IPS-18a (cell line): ENCODE measurements around the gene WNT10A.
"Not testable (repeated sequence)": the region's sequence is repeated elsewhere in the genome, so short reads cannot be mapped to it uniquely, and the experiment has no call there.

Experiments
- H3K27ac ChIP-seq: one replicate; pipeline ENCODE4 v1.5.1; 2013; ENCODE audit warnings: low read length
- H3K27me3 ChIP-seq: one replicate; pipeline ENCODE4 v1.6.1; 2013; ENCODE audit warnings: mild to moderate bottlenecking, low read length; ENCODE audit not compliant: control insufficient read depth, insufficient read depth
- H3K36me3 ChIP-seq: one replicate; pipeline ENCODE4 v1.6.1; 2013; ENCODE audit warnings: low read depth, low read length; ENCODE audit not compliant: control insufficient read depth
- H3K4me1 ChIP-seq: one replicate; pipeline ENCODE4 v1.6.1; 2013; ENCODE audit warnings: low read depth, low read length; ENCODE audit not compliant: control insufficient read depth
- H3K4me3 ChIP-seq: one replicate; pipeline ENCODE4 v1.5.1; 2013; ENCODE audit warnings: low read length
- H3K9ac ChIP-seq: one replicate; pipeline ENCODE4 v1.6.1; 2013; ENCODE audit warnings: mild to moderate bottlenecking, low read length, moderate library complexity
- H3K9me3 ChIP-seq: one replicate; pipeline ENCODE4 v1.6.1; 2013; ENCODE audit warnings: low read depth, low read length; ENCODE audit not compliant: control insufficient read depth

The WNT10A gene

GRCh38 chr2:218880102-218880858, at the start of gene WNT10A:
TSS of gene WNT10A (plus strand) at chr2:218880852. CDS start at chr2:218880996, 144 bp downstream.
- peaks cover 4% of the 10 kb centered on the region for H3K4me1 ChIP-seq
- H3K27me3 ChIP-seq, result peaks cover 98% of the 10 kb centered on the region
- no peak within 1 kb of the TSS for H3K27ac ChIP-seq
- H3K9ac ChIP-seq, result no peak within 1 kb of the TSS
- no peaks in the 10 kb centered on the region for H3K9me3 ChIP-seq
- H3K4me3 ChIP-seq, result no peak within 1 kb of the TSS
- no peaks in the 10 kb centered on the region for H3K36me3 ChIP-seq

- no peak within 1 kb of the TSS for H3K27ac ChIP-seq
- no peaks in the 10 kb centered on the region for H3K27me3 ChIP-seq
- H3K9ac ChIP-seq, result no peak within 1 kb of the TSS
- H3K36me3 ChIP-seq, result no peaks in the 10 kb centered on the region
- no peaks in the 10 kb centered on the region for H3K4me1 ChIP-seq
- no peaks in the 10 kb centered on the region for H3K9me3 ChIP-seq
- no peak within 1 kb of the TSS for H3K4me3 ChIP-seq
Measured at GRCh38 chr2:218831378-218831990, 49.2 kb upstream of the WNT10A start, which contains the start of gene PRKAG3. TSS of gene PRKAG3 (minus strand) at chr2:218831803.

- no peak overlapping the region for H3K27ac ChIP-seq
- no peak overlapping the region for H3K4me3 ChIP-seq
- no peak overlapping the region for H3K9ac ChIP-seq
- H3K9me3 ChIP-seq, result no peaks in the 10 kb centered on the region
- no peaks in the 10 kb centered on the region for H3K4me1 ChIP-seq
- H3K27me3 ChIP-seq, result no peaks in the 10 kb centered on the region
- no peaks in the 10 kb centered on the region for H3K36me3 ChIP-seq
Measured at GRCh38 chr2:218832081-218832480, 48.6 kb upstream of the WNT10A start.

GRCh38 chr2:218832520-218832919, 48.1 kb upstream of the WNT10A start:
- no peaks in the 10 kb centered on the region for H3K27me3 ChIP-seq
- H3K9me3 ChIP-seq, result no peaks in the 10 kb centered on the region
- no peak overlapping the region for H3K4me3 ChIP-seq
- H3K9ac ChIP-seq, result no peak overlapping the region
- H3K36me3 ChIP-seq, result no peaks in the 10 kb centered on the region
- no peaks in the 10 kb centered on the region for H3K4me1 ChIP-seq
- no peak overlapping the region for H3K27ac ChIP-seq

- Histone ChIP-seq H3K36me3 (no peaks in the 10 kb centered on the region), H3K27ac (no peak overlapping the region), H3K27me3 (no peaks in the 10 kb centered on the region), H3K9me3 (no peaks in the 10 kb centered on the region), H3K4me1 (no peaks in the 10 kb centered on the region), H3K9ac (no peak overlapping the region), H3K4me3 (no peak overlapping the region)
Measured at GRCh38 chr2:218833023-218833609, 47.5 kb upstream of the WNT10A start.

GRCh38 chr2:218834685-218835084, 46.0 kb upstream of the WNT10A start:
- H3K27ac ChIP-seq, result no peak overlapping the region
- no peaks in the 10 kb centered on the region for H3K36me3 ChIP-seq
- no peaks in the 10 kb centered on the region for H3K27me3 ChIP-seq
- H3K4me1 ChIP-seq, result no peaks in the 10 kb centered on the region
- H3K9me3 ChIP-seq, result no peaks in the 10 kb centered on the region
- no peak overlapping the region for H3K4me3 ChIP-seq
- H3K9ac ChIP-seq, result no peak overlapping the region

- no peak overlapping the region for H3K9ac ChIP-seq
- no peaks in the 10 kb centered on the region for H3K4me1 ChIP-seq
- no peaks in the 10 kb centered on the region for H3K9me3 ChIP-seq
- no peaks in the 10 kb centered on the region for H3K27me3 ChIP-seq
- H3K27ac ChIP-seq, result no peak overlapping the region
- no peaks in the 10 kb centered on the region for H3K36me3 ChIP-seq
- no peak overlapping the region for H3K4me3 ChIP-seq
Measured at GRCh38 chr2:218837495-218837894, 43.2 kb upstream of the WNT10A start.

GRCh38 chr2:218839430-218839829, 41.2 kb upstream of the WNT10A start:
- Histone ChIP-seq H3K36me3 (no peaks in the 10 kb centered on the region), H3K27me3 (no peaks in the 10 kb centered on the region), H3K27ac (no peak overlapping the region), H3K4me3 (no peak overlapping the region), H3K9me3 (no peaks in the 10 kb centered on the region), H3K4me1 (no peaks in the 10 kb centered on the region), H3K9ac (no peak overlapping the region)

GRCh38 chr2:218839888-218840287, 40.8 kb upstream of the WNT10A start:
- no peaks in the 10 kb centered on the region for H3K4me1 ChIP-seq

GRCh38 chr2:218844334-218844733, 36.3 kb upstream of the WNT10A start:
- not testable (repeated sequence) for H3K36me3 ChIP-seq, H3K9me3 ChIP-seq, H3K27ac ChIP-seq, H3K4me1 ChIP-seq, H3K9ac ChIP-seq, H3K4me3 ChIP-seq, H3K27me3 ChIP-seq

More at GRCh38 chr2:218839888-218840287, 40.8 kb upstream of the WNT10A start:
- Histone ChIP-seq H3K4me3 (no peak overlapping the region), H3K27ac (no peak overlapping the region), H3K9me3 (no peaks in the 10 kb centered on the region), H3K9ac (no peak overlapping the region), H3K27me3 (no peaks in the 10 kb centered on the region), H3K36me3 (no peaks in the 10 kb centered on the region)

GRCh38 chr2:218846963-218847362, 33.7 kb upstream of the WNT10A start:
- H3K4me3 ChIP-seq, H3K9ac ChIP-seq, H3K27me3 ChIP-seq, H3K36me3 ChIP-seq, H3K27ac ChIP-seq, H3K4me1 ChIP-seq, H3K9me3 ChIP-seq: not testable (repeated sequence)
